K562 (cell line): Measurements from ENCODE around the gene COPG2. TPM values are rescaled to one million over a fixed set of nuclear protein-coding genes. Genes with fewer than 3 reads are reported as not detected.

Source experiments
- ARID3A ChIP-seq: IDR thresholded peaks from 2 replicates; pipeline ENCODE4 v1.6.1; 2012; ENCODE audit warnings: low read depth, low read length, improper control_type of control experiment, borderline replicate concordance
- ATF3 ChIP-seq, 2 experiments: fragments of 450-650 bp in 1 of 2; sonication (generic) in 1 of 2; formaldehyde crosslinking in 1 of 2; IDR thresholded peaks in 1 of 2; conservative IDR thresholded peaks in 1 of 2; 2 replicates each; pipeline versions ENCODE4 v1.6.1 to v1.8.1; 2016 to 2023; ENCODE audit warnings: mild to moderate bottlenecking in 2 of 2, moderate library complexity in 2 of 2, inconsistent platforms in 1 of 2, missing genetic modification reagents in 1 of 2
- ATF7 ChIP-seq: fragments of 450-650 bp; IDR thresholded peaks from 2 replicates; pipeline ENCODE4 v1.7.1; 2014; ENCODE audit warnings: mild to moderate bottlenecking, moderate library complexity
- CBX8 ChIP-seq: fragments of 200-600 bp; sonication (generic); IDR thresholded peaks from 2 replicates; pipeline ENCODE4 v1.6.1; 2012; ENCODE audit warnings: borderline replicate concordance, mixed run types, low read depth, mild to moderate bottlenecking, moderate library complexity, mixed read lengths, low read length, control low read depth, inconsistent platforms; ENCODE audit not compliant: poor library complexity, severe bottlenecking; ENCODE audit errors: extremely low read depth
- RAD51 ChIP-seq: fragments of 450-650 bp; IDR thresholded peaks from 2 replicates; pipeline ENCODE4 v1.7.1; 2016; ENCODE audit warnings: low read depth, mild to moderate bottlenecking, borderline replicate concordance
- SMARCA4 ChIP-seq: fragments of 450-650 bp; IDR thresholded peaks from 2 replicates; pipeline ENCODE4 v1.6.1; 2016
- ZBTB17 ChIP-seq: fragments of 450-650 bp; formaldehyde crosslinking; IDR thresholded peaks from 2 replicates; pipeline ENCODE4 v1.4.0; 2020; ENCODE audit warnings: mild to moderate bottlenecking
- ZNF518B ChIP-seq: fragments of 250-450 bp; sonication (Bioruptor Pico); IDR thresholded peaks from 2 replicates; pipeline ENCODE4 v1.5.0; 2021; ENCODE audit warnings: mild to moderate bottlenecking, moderate library complexity
- ZNF699 ChIP-seq: fragments of 250-450 bp; sonication (Bioruptor Pico); IDR thresholded peaks from 2 replicates; pipeline ENCODE4 v1.8.0; 2021; ENCODE audit warnings: mild to moderate bottlenecking, moderate library complexity; ENCODE audit not compliant: insufficient replicate concordance
- polyA plus RNA-seq, 8 experiments: library from polyadenylated mRNA; depleted of rRNA in 4 of 8; stranded (reverse) in 5 of 8; unstranded in 3 of 8; fragments of >200 nt; fragmentation: Nextera tagmentation in 2 of 8; fragmentation: Illumina TruSeq in 1 of 8; extraction: Ambion mirVana in 2 of 8; extraction: Trizol in 1 of 8; gene quantifications; 2 replicates each; pipeline versions ENCODE4 v1.2.1 to v1.2.3, GENCODE V29; 2011 to 2014; ENCODE audit warnings: inconsistent platforms in 1 of 8, missing spikeins in 1 of 8
- total RNA-seq, 7 experiments: library from RNA; depleted of rRNA in 6 of 7; stranded (reverse); fragments of >200 nt in 6 of 7; fragmentation: Illumina TruSeq in 2 of 7; extraction: Trizol in 2 of 7; gene quantifications; 2 replicates each; pipeline versions ENCODE4 v1.2.1 to v1.2.3, GENCODE V29; 2011 to 2021; ENCODE audit warnings: low replicate concordance in 1 of 7

Gene COPG2
- total and polyA plus RNA-seq, 9 of the 15 experiments (the other 6 are each of a cell fraction or from before 2014, with no cell fraction given) = 6.6 to 104 (median 32.5) TPM

- no peak for TF ChIP-seq ZNF518B
- TF ChIP-seq ZNF699 (CRISPR knock-in tag) = no peak
- TF ChIP-seq ARID3A = no peak
- no peak for TF ChIP-seq ZBTB17 (CRISPR knock-in tag)
- TF ChIP-seq ATF7 = no peak
- peak; percentile 31; the same call in 1 of the 2 replicates for TF ChIP-seq RAD51
- no peak for TF ChIP-seq CBX8
- TF ChIP-seq ATF3 (IDR thresholded peaks at IDR 0.05) = peak; percentile 33; the same call in 1 of the 2 replicates
- TF ChIP-seq ATF3 (CRISPR knock-in tag; conservative IDR thresholded peaks at IDR 0.05) = no peak
- no peak for TF ChIP-seq SMARCA4
Observed at GRCh38 chr7:130699686-130700085, 31.1 kb upstream of the COPG2 start (continued).
